Lung (tissue), 12 donors: Measurements from ENCODE around the gene OLFML2A. TPM values are rescaled to one million over a fixed set of nuclear protein-coding genes. Genes with fewer than 3 reads are reported as not detected.

Experiments
- ATAC-seq: fragments of 200-7000 bp; cut with Tn5 transposase; one replicate; pipeline ENCODE4 v1.9.1; 2020; ENCODE audit warnings: moderate number of reproducible peaks; ENCODE audit not compliant: insufficient read depth, low FRiP score
- DNase-seq, 3 donors: peaks; one replicate each; pipeline ENCODE4 v3.0.0-alpha.2; 2013 to 2017
- H3K27ac ChIP-seq, 2 donors: one replicate each; pipeline ENCODE4 v1.5.1; 2013; ENCODE audit warnings: mild to moderate bottlenecking in 2 of 2, moderate library complexity in 2 of 2, control low read depth in 1 of 2, inconsistent platforms in 1 of 2, low read depth in 1 of 2, low read length in 1 of 2
- H3K27me3 ChIP-seq, 3 donors: one replicate each; pipeline ENCODE4 v1.5.1; 2013; ENCODE audit warnings: low read length in 2 of 3; ENCODE audit not compliant: control insufficient read depth in 3 of 3, insufficient read depth in 3 of 3
- H3K36me3 ChIP-seq, 4 donors: one replicate each; pipeline ENCODE4 v1.5.1; 2013; ENCODE audit warnings: low read length in 4 of 4, mild to moderate bottlenecking in 1 of 4, moderate library complexity in 1 of 4; ENCODE audit not compliant: control insufficient read depth in 4 of 4, insufficient read depth in 4 of 4
- H3K4me1 ChIP-seq, 5 donors: one replicate each; pipeline ENCODE4 v1.5.1; 2013; ENCODE audit warnings: low read length in 5 of 5, mild to moderate bottlenecking in 2 of 5, moderate library complexity in 1 of 5; ENCODE audit not compliant: control insufficient read depth in 5 of 5, insufficient read depth in 5 of 5
- H3K4me3 ChIP-seq: one replicate; pipeline ENCODE4 v1.5.1; 2013; ENCODE audit warnings: mild to moderate bottlenecking, control low read depth, moderate library complexity
- H3K9ac ChIP-seq, 2 donors: one replicate each; pipeline ENCODE4 v1.5.1; 2013; ENCODE audit warnings: low read length in 2 of 2, control low read depth in 1 of 2; ENCODE audit not compliant: insufficient read depth in 1 of 2
- H3K9me3 ChIP-seq, 4 donors: one replicate each; pipeline ENCODE4 v1.5.1; 2013; ENCODE audit warnings: low read length in 3 of 4, mild to moderate bottlenecking in 1 of 4, moderate library complexity in 1 of 4; ENCODE audit not compliant: control insufficient read depth in 4 of 4, insufficient read depth in 3 of 4
- CTCF ChIP-seq: IDR thresholded peaks from 2 replicates; pipeline ENCODE4 v1.5.1; 2012; ENCODE audit warnings: mild to moderate bottlenecking; ENCODE audit errors: control extremely low read depth, extremely low read depth
- WGBS, 2 donors: extraction: QIAGEN DNeasy Blood & Tissue Kit; methylation state at CpG; one replicate each; pipeline ENCODE4 v1.1.7; 2013; 5-methylcytosine and 5-hydroxymethylcytosine counted together
- polyA plus RNA-seq, 2 donors: library from polyadenylated mRNA; stranded (reverse); fragments of 200-250 nt; gene quantifications; one replicate each; pipeline ENCODE4 v1.2.1, GENCODE V29; 2013
- total RNA-seq, 2 donors: library from RNA; depleted of rRNA in 1 of 2; stranded (reverse); fragments of >200 nt in 1 of 2; gene quantifications; one replicate each; pipeline ENCODE4 v1.2.1, GENCODE V29; 2014 to 2021
- donor health status: control.
- donor health status: control.
- donor health status: Bipolar disorder and iron deficiency.
- donor health status: healthy.
- donor health status: DM: yes; HTN: yes; CAD: no.

The OLFML2A gene
- total and polyA plus RNA-seq, 4 donors, result 2.0 to 56.7 (median 7.5) TPM

GRCh38 chr9:124749284-124749683 lies 27.6 kb upstream of the OLFML2A start:
- no peak for ATAC-seq
- Histone ChIP-seq H3K9me3 (no peaks in the 10 kb centered on the region), H3K27ac (no peak overlapping the region), H3K27me3 (no peaks in the 10 kb centered on the region), H3K36me3 (no peaks in the 10 kb centered on the region), H3K4me1 (no peaks in the 10 kb centered on the region), H3K9ac (no peak overlapping the region), H3K4me3 (no peak overlapping the region)
- DNase-seq, result no peak
- 92% methylated on average over 3 of the region's 3 CpGs for WGBS, 2 donors
- TF ChIP-seq CTCF, result no peak

GRCh38 chr9:124749781-124750180 lies 27.2 kb upstream of the OLFML2A start:
- WGBS, 2 donors, result 72 to 77% methylated on average over 2 of the region's 2 CpGs
- Histone ChIP-seq H3K9ac (no peak overlapping the region), H3K27me3 (no peaks in the 10 kb centered on the region), H3K4me1 (no peaks in the 10 kb centered on the region), H3K27ac (no peak overlapping the region), H3K36me3 (no peaks in the 10 kb centered on the region), H3K9me3 (no peaks in the 10 kb centered on the region), H3K4me3 (no peak overlapping the region)
- TF ChIP-seq CTCF, result no peak
- DNase-seq (no peak), ATAC-seq (no peak)

GRCh38 chr9:124752967-124753366 lies 24.0 kb upstream of the OLFML2A start:
- TF ChIP-seq CTCF, result no peak
- Histone ChIP-seq H3K9me3 (no peaks in the 10 kb centered on the region), H3K9ac (no peak overlapping the region), H3K4me1 (peaks cover 0 to 9% (median 6%) of the 10 kb centered on the region in 5 donors), H3K36me3 (no peaks in the 10 kb centered on the region), H3K27me3 (peaks cover 0 to 18% (median 3%) of the 10 kb centered on the region in 3 donors), H3K27ac (no peak overlapping the region), H3K4me3 (no peak overlapping the region)
- no peak for ATAC-seq
- WGBS, 2 donors, result 59 to 76% methylated on average over 1 of the region's 1 CpG
- DNase-seq, result peak in 1 of 3 donors; percentile 25

- ATAC-seq, result no peak
- WGBS, 2 donors, result 38 to 44% methylated on average over 4 of the region's 4 CpGs
- H3K9me3 ChIP-seq, result no peaks in the 10 kb centered on the region
- no peak overlapping the region for H3K4me3 ChIP-seq
- no peak overlapping the region for H3K9ac ChIP-seq
- DNase-seq, result peak in 2 of 3 donors; percentile 31 to 39
- H3K27me3 ChIP-seq, result peaks cover 0 to 18% (median 3%) of the 10 kb centered on the region in 3 donors
- peaks cover 0 to 18% (median 9%) of the 10 kb centered on the region in 5 donors for H3K4me1 ChIP-seq
- TF ChIP-seq CTCF, result no peak
- no peak overlapping the region for H3K27ac ChIP-seq
- H3K36me3 ChIP-seq, result no peaks in the 10 kb centered on the region
Observed at GRCh38 chr9:124754289-124754688, 22.6 kb upstream of the OLFML2A start.
